Stimulated activated CD8-positive, alpha-beta memory T cell treated with anti-CD3 and anti-CD28 coated beads, Interleukin-4, amount 100 ng/mL, for 48 hours (primary cell): ENCODE measurements around the gene ZNF385B.
A peak's percentile ranks its signal among the peaks of the same experiment; 100 is the strongest.
"Not testable (repeated sequence)": the region's sequence is repeated elsewhere in the genome, so short reads cannot be mapped to it uniquely, and the experiment has no call there.

Source experiments
- DNase-seq: peaks from one replicate; pipeline ENCODE4 v3.0.0-alpha.2; 2020

ZNF385B gene

GRCh38 chr2:179467960-179468359 is 393.5 kb downstream of the ZNF385B start:
- no peak for DNase-seq

GRCh38 chr2:179467111-179467510 is 394.3 kb downstream of the ZNF385B start:
- no peak for DNase-seq

- DNase-seq = no peak
Measured at GRCh38 chr2:179461420-179461819, 400.0 kb downstream of the ZNF385B start.

GRCh38 chr2:179460181-179460929 is 401.1 kb downstream of the ZNF385B start:
- peak; percentile 28 for DNase-seq

GRCh38 chr2:179458113-179458512 is 403.3 kb downstream of the ZNF385B start:
- DNase-seq = not testable (repeated sequence)

GRCh38 chr2:179455824-179456223 is 405.6 kb downstream of the ZNF385B start:
- DNase-seq = no peak

GRCh38 chr2:179455172-179455524 is 406.3 kb downstream of the ZNF385B start:
- DNase-seq = no peak

GRCh38 chr2:179454443-179455171 is 406.8 kb downstream of the ZNF385B start:
- no peak for DNase-seq

- DNase-seq = no peak
Measured at GRCh38 chr2:179449010-179449409, 412.4 kb downstream of the ZNF385B start.

GRCh38 chr2:179447839-179448447 is 413.5 kb downstream of the ZNF385B start:
- DNase-seq = no peak

GRCh38 chr2:179447421-179447820 is 414.0 kb downstream of the ZNF385B start:
- DNase-seq = no peak

GRCh38 chr2:179446476-179447141 is 414.8 kb downstream of the ZNF385B start:
- no peak for DNase-seq

- DNase-seq = no peak
Measured at GRCh38 chr2:179444056-179444455, 417.4 kb downstream of the ZNF385B start.

- no peak for DNase-seq
Measured at GRCh38 chr2:179443180-179443579, 418.2 kb downstream of the ZNF385B start.

- DNase-seq = no peak
Measured at GRCh38 chr2:179442206-179442605, 419.2 kb downstream of the ZNF385B start.

- DNase-seq = no peak
Measured at GRCh38 chr2:179441551-179441950, 419.9 kb downstream of the ZNF385B start.

- no peak for DNase-seq
Measured at GRCh38 chr2:179440642-179441251, 420.7 kb downstream of the ZNF385B start.

- no peak for DNase-seq
Measured at GRCh38 chr2:179438654-179439053, 422.8 kb downstream of the ZNF385B start.

- no peak for DNase-seq
Measured at GRCh38 chr2:179437430-179437829, 424.0 kb downstream of the ZNF385B start.

GRCh38 chr2:179435566-179435965 is 425.8 kb downstream of the ZNF385B start:
- no peak for DNase-seq

GRCh38 chr2:179435000-179435399 is 426.4 kb downstream of the ZNF385B start:
- DNase-seq = no peak

- no peak for DNase-seq
Measured at GRCh38 chr2:179434357-179434756, 427.1 kb downstream of the ZNF385B start.

- DNase-seq = no peak
Measured at GRCh38 chr2:179432751-179433150, 428.7 kb downstream of the ZNF385B start.
